Neuronal stem cell (in vitro differentiated cells): ENCODE results near the gene TLR9.
A peak's percentile ranks its signal among the peaks of the same experiment; 100 is the strongest.

Experiments used
- DNase-seq: peaks from one replicate; pipeline ENCODE4 v3.0.0-alpha.2; 2013; ENCODE audit warnings: low spot score
- H2AFZ ChIP-seq: one replicate; pipeline ENCODE4 v1.6.1; 2013; ENCODE audit warnings: mild to moderate bottlenecking, low read length, inconsistent platforms
- H2AK5ac ChIP-seq: 2 replicates; pipeline ENCODE4 v1.6.1; 2013; ENCODE audit warnings: low read depth, mild to moderate bottlenecking, inconsistent platforms, low read length, moderate library complexity, mixed read lengths
- H2BK120ac ChIP-seq: 2 replicates; pipeline ENCODE4 v1.6.1; 2013; ENCODE audit warnings: low read depth, mild to moderate bottlenecking, inconsistent platforms, low read length, moderate library complexity, mixed read lengths
- H2BK12ac ChIP-seq: one replicate; pipeline ENCODE4 v1.6.1; 2013; ENCODE audit warnings: low read length, inconsistent platforms
- H2BK15ac ChIP-seq: 2 replicates; pipeline ENCODE4 v1.6.1; 2013; ENCODE audit warnings: mild to moderate bottlenecking, low read length, inconsistent platforms, mixed read lengths
- H2BK5ac ChIP-seq: one replicate; pipeline ENCODE4 v1.6.1; 2013; ENCODE audit warnings: inconsistent platforms, mild to moderate bottlenecking, low read length, moderate library complexity
- H3K14ac ChIP-seq: one replicate; pipeline ENCODE4 v1.6.1; 2013; ENCODE audit warnings: low read length, inconsistent platforms
- H3K18ac ChIP-seq: 2 replicates; pipeline ENCODE4 v1.6.1; 2013; ENCODE audit warnings: low read length, inconsistent platforms
- H3K23ac ChIP-seq: 2 replicates; pipeline ENCODE4 v1.6.1; 2013; ENCODE audit warnings: low read depth, mild to moderate bottlenecking, mixed read lengths, low read length, inconsistent platforms; ENCODE audit not compliant: poor library complexity
- H3K27ac ChIP-seq: replicated peaks from 3 replicates; pipeline ENCODE4 v1.5.1; 2013; ENCODE audit warnings: low read length, inconsistent platforms
- H3K27me3 ChIP-seq, 3 experiments: 2 replicates each; pipeline ENCODE4 v1.6.1; 2013; ENCODE audit warnings: low read length in 3 of 3, mild to moderate bottlenecking in 2 of 3, inconsistent platforms in 1 of 3, low read depth in 1 of 3, mixed read lengths in 1 of 3, moderate library complexity in 1 of 3; ENCODE audit not compliant: control insufficient read depth in 3 of 3, insufficient read depth in 3 of 3
- H3K36me3 ChIP-seq, 2 donors: replicated peaks in 1 of 2; 2 replicates each; pipeline ENCODE4 v1.6.1; 2013; ENCODE audit warnings: low read length in 2 of 2; ENCODE audit not compliant: control insufficient read depth in 2 of 2, insufficient read depth in 2 of 2
- H3K4ac ChIP-seq: 2 replicates; pipeline ENCODE4 v1.6.1; 2013; ENCODE audit warnings: inconsistent platforms, mild to moderate bottlenecking, low read length, moderate library complexity
- H3K4me1 ChIP-seq, 2 donors: 1 replicate in 1 of 2; 2 replicates in 1 of 2; pipeline ENCODE4 v1.6.1; 2013; ENCODE audit warnings: low read length in 2 of 2, low read depth in 1 of 2; ENCODE audit not compliant: control insufficient read depth in 2 of 2, insufficient read depth in 1 of 2
- H3K4me2 ChIP-seq: one replicate; pipeline ENCODE4 v1.6.1; 2013; ENCODE audit warnings: mild to moderate bottlenecking, low read length, inconsistent platforms; ENCODE audit not compliant: insufficient read depth, poor library complexity, severe bottlenecking
- H3K4me3 ChIP-seq, 2 donors: 2 replicates each; pipeline ENCODE4 v1.5.1; 2013; ENCODE audit warnings: low read length in 2 of 2, mild to moderate bottlenecking in 2 of 2, inconsistent platforms in 1 of 2, moderate library complexity in 1 of 2
- H3K79me1 ChIP-seq: one replicate; pipeline ENCODE4 v1.6.1; 2013; ENCODE audit warnings: low read depth, mild to moderate bottlenecking, inconsistent platforms, low read length, moderate library complexity
- H3K9ac ChIP-seq: one replicate; pipeline ENCODE4 v1.6.1; 2013; ENCODE audit warnings: mild to moderate bottlenecking, low read depth, low read length, inconsistent platforms; ENCODE audit not compliant: poor library complexity
- H3K9me3 ChIP-seq, 2 donors: replicated peaks in 1 of 2; 2 replicates each; pipeline versions ENCODE3 to v1.6.1; 2013; ENCODE audit warnings: low read length in 2 of 2, mild to moderate bottlenecking in 2 of 2, inconsistent platforms in 1 of 2, low read depth in 1 of 2, mixed read lengths in 1 of 2, moderate library complexity in 1 of 2; ENCODE audit not compliant: control insufficient read depth in 2 of 2, insufficient read depth in 1 of 2
- H4K8ac ChIP-seq: one replicate; pipeline ENCODE4 v1.6.1; 2013; ENCODE audit warnings: low read depth, mild to moderate bottlenecking, inconsistent platforms, low read length, moderate library complexity
- H4K91ac ChIP-seq: one replicate; pipeline ENCODE4 v1.6.1; 2013; ENCODE audit warnings: low read length, low read depth, mild to moderate bottlenecking, inconsistent platforms; ENCODE audit not compliant: poor library complexity
- WGBS, 2 donors: extraction: QIAGEN DNeasy Blood & Tissue Kit; methylation state at CpG; one replicate each; pipeline ENCODE4 v1.1.7; 2013; ENCODE audit warnings: missing lambda C conversion rate in 2 of 2, mixed read lengths in 1 of 2; ENCODE audit not compliant: insufficient read length in 2 of 2, insufficient replicate concordance in 1 of 2; ENCODE audit errors: extremely low coverage in 2 of 2; 5-methylcytosine and 5-hydroxymethylcytosine counted together

Gene TLR9

GRCh38 chr3:52218937-52219650 lies 6.4 kb downstream of the TLR9 start:
- Histone ChIP-seq H3K23ac (no peak overlapping the region), H3K4me2 (no peak overlapping the region), H2BK5ac (no peak overlapping the region), H3K79me1 (peaks cover 2% of the 10 kb centered on the region), H2BK120ac (no peak overlapping the region), H3K36me3 (peaks cover 16 to 20% of the 10 kb centered on the region in 2 donors), H3K4ac (no peak overlapping the region), H3K27me3 (no peaks in the 10 kb centered on the region), H3K4me1 (peaks cover 11 to 14% of the 10 kb centered on the region in 2 donors), H3K9me3 (no peaks in the 10 kb centered on the region), H3K27ac (no peak overlapping the region), H2BK15ac (no peak overlapping the region), H2AFZ (peak overlapping the region; percentile 92), H3K4me3 (no peak overlapping the region), H3K9ac (no peak overlapping the region), H4K91ac (no peak overlapping the region), H4K8ac (no peak overlapping the region), H2AK5ac (no peak overlapping the region), H3K14ac (no peak overlapping the region), H2BK12ac (no peak overlapping the region), H3K18ac (no peak overlapping the region)
- DNase-seq = no peak
- WGBS, 2 donors = no CpG with 5 or more reads among the region's 6 CpGs

GRCh38 chr3:52218454-52218853 lies 7.0 kb downstream of the TLR9 start:
- Histone ChIP-seq H2BK120ac (no peak overlapping the region), H3K36me3 (peaks cover 20 to 26% of the 10 kb centered on the region in 2 donors), H3K27ac (no peak overlapping the region), H2BK12ac (no peak overlapping the region), H3K79me1 (peaks cover 2% of the 10 kb centered on the region), H2AFZ (peak overlapping the region; percentile 92), H2AK5ac (peak overlapping the region; percentile 51), H3K4me3 (no peak overlapping the region), H4K8ac (no peak overlapping the region), H3K4me1 (peaks cover 11 to 14% of the 10 kb centered on the region in 2 donors), H3K18ac (no peak overlapping the region), H3K4me2 (no peak overlapping the region), H3K4ac (no peak overlapping the region), H2BK5ac (no peak overlapping the region), H3K9me3 (no peaks in the 10 kb centered on the region), H4K91ac (no peak overlapping the region), H3K14ac (no peak overlapping the region), H3K23ac (no peak overlapping the region), H3K9ac (no peak overlapping the region), H2BK15ac (no peak overlapping the region), H3K27me3 (no peaks in the 10 kb centered on the region)
- no CpG with 5 or more reads among the region's 12 CpGs for WGBS, 2 donors
- no peak for DNase-seq

- no peak overlapping the region for H2AFZ ChIP-seq
- H4K91ac ChIP-seq = no peak overlapping the region
- no CpG with 5 or more reads among the region's 3 CpGs for WGBS, 2 donors
- no peak for DNase-seq
- no peak overlapping the region for H3K23ac ChIP-seq
- H3K4me1 ChIP-seq = peaks cover 11 to 14% of the 10 kb centered on the region in 2 donors
- no peak overlapping the region for H3K18ac ChIP-seq
- no peak overlapping the region for H2BK120ac ChIP-seq
- H3K27me3 ChIP-seq = no peaks in the 10 kb centered on the region
- no peak overlapping the region for H3K27ac ChIP-seq
- no peak overlapping the region for H3K4me3 ChIP-seq
- no peak overlapping the region for H2BK12ac ChIP-seq
- no peak overlapping the region for H4K8ac ChIP-seq
- H3K4me2 ChIP-seq = no peak overlapping the region
- no peak overlapping the region for H3K4ac ChIP-seq
- peaks cover 23 to 31% of the 10 kb centered on the region in 2 donors for H3K36me3 ChIP-seq
- H2BK15ac ChIP-seq = no peak overlapping the region
- no peaks in the 10 kb centered on the region for H3K9me3 ChIP-seq
- H2AK5ac ChIP-seq = no peak overlapping the region
- peak overlapping the region; percentile 50 for H3K9ac ChIP-seq
- no peak overlapping the region for H3K14ac ChIP-seq
- H2BK5ac ChIP-seq = no peak overlapping the region
- no peaks in the 10 kb centered on the region for H3K79me1 ChIP-seq
Measured at GRCh38 chr3:52218026-52218425, 7.4 kb downstream of the TLR9 start.

- Histone ChIP-seq H3K79me1 (no peaks in the 10 kb centered on the region), H4K91ac (no peak overlapping the region), H2BK5ac (no peak overlapping the region), H3K36me3 (peaks cover 26 to 37% of the 10 kb centered on the region in 2 donors), H3K14ac (no peak overlapping the region), H4K8ac (no peak overlapping the region), H2BK120ac (no peak overlapping the region), H3K9me3 (no peaks in the 10 kb centered on the region), H2AK5ac (no peak overlapping the region), H3K27me3 (no peaks in the 10 kb centered on the region), H2AFZ (no peak overlapping the region), H3K23ac (no peak overlapping the region), H2BK12ac (no peak overlapping the region), H3K9ac (no peak overlapping the region), H3K4ac (no peak overlapping the region), H3K18ac (no peak overlapping the region), H3K4me2 (no peak overlapping the region), H3K4me1 (peaks cover 11 to 14% of the 10 kb centered on the region in 2 donors), H3K27ac (no peak overlapping the region), H3K4me3 (no peak overlapping the region), H2BK15ac (no peak overlapping the region)
- WGBS, 2 donors = no CpG with 5 or more reads among the region's 10 CpGs
- DNase-seq = no peak
Measured at GRCh38 chr3:52217409-52217805, 8.0 kb downstream of the TLR9 start.
